ENCODE measurements around the gene ZDHHC14. TPM values are rescaled to one million over a fixed set of nuclear protein-coding genes. Genes with fewer than 3 reads are reported as not detected.

Gene ZDHHC14
- total RNA-seq, 1 experiment from 2014 or later: 1.7 TPM

GRCh38 chr6:157592980-157593379 lies 212.0 kb downstream of the ZDHHC14 start:
- H3K9ac ChIP-seq (ENCODE audit: extremely low read depth, insufficient read length, low read length): no peak overlapping the region
- no peaks in the 10 kb centered on the region for H3K79me2 ChIP-seq (ENCODE audit: insufficient read depth, low read length)
- H3K56ac ChIP-seq (ENCODE audit: insufficient read length, low read depth, low read length): no peak overlapping the region
- H2BK20ac ChIP-seq (ENCODE audit: low read depth, low read length, poor library complexity, severe bottlenecking): no peak overlapping the region
- H4K91ac ChIP-seq (ENCODE audit: insufficient read length, low read depth, low read length): no peak overlapping the region
- no peaks in the 10 kb centered on the region for H3K23me2 ChIP-seq (ENCODE audit: insufficient read length, low read depth, low read length, poor library complexity, severe bottlenecking)
- H2BK15ac ChIP-seq (ENCODE audit: low read depth, low read length): no peak overlapping the region
- no peak overlapping the region for H3K4ac ChIP-seq (ENCODE audit: low read depth, low read length)
- peaks cover 14% of the 10 kb centered on the region for H3K9me3 ChIP-seq (ENCODE audit: control insufficient read depth, low read depth, low read length)
- H3K4me1 Mint-ChIP-seq: peaks cover 4 to 10% of the 10 kb centered on the region in 2 experiments
- H2AFZ ChIP-seq (ENCODE audit: low read length): no peak overlapping the region
- no peak overlapping the region for H2BK120ac ChIP-seq (ENCODE audit: low read depth, low read length, poor library complexity, severe bottlenecking)
- H3K4me2 ChIP-seq (ENCODE audit: insufficient read depth, insufficient read length, low read length): no peak overlapping the region
- no peaks in the 10 kb centered on the region for H3K79me1 ChIP-seq (ENCODE audit: insufficient read depth, low read depth, low read length, poor library complexity, severe bottlenecking)
- no peak overlapping the region for H2BK5ac ChIP-seq (ENCODE audit: insufficient read length, low read length)
- H3K27me3 Mint-ChIP-seq (ENCODE audit: low read depth): peaks cover 4% of the 10 kb centered on the region; the same call in 1 of the 2 replicates
- no peak overlapping the region for H4K8ac ChIP-seq (replicated peaks; ENCODE audit: insufficient read length, low read depth, low read length)
- H4K5ac ChIP-seq (ENCODE audit: insufficient read length, low read depth, low read length): no peak overlapping the region
- H3K4me3 Mint-ChIP-seq: no peak overlapping the region
- peaks cover 2% of the 10 kb centered on the region; the same call in 1 of the 2 replicates for H3K4me1 ChIP-seq (ENCODE audit: insufficient read depth, low read length)
- H3T11ph ChIP-seq (ENCODE audit: low read length): no peak overlapping the region
- H3K23ac ChIP-seq (ENCODE audit: insufficient read length, low read depth, low read length): no peak overlapping the region
- no CpG with 5 or more reads among the region's 21 CpGs for WGBS (ENCODE audit: extremely low coverage, insufficient read length, low lambda C conversion rate)
- H4K20me1 ChIP-seq (ENCODE audit: control insufficient read depth, insufficient read depth, insufficient read length): no peaks in the 10 kb centered on the region
- TF ChIP-seq, protein P1, sequence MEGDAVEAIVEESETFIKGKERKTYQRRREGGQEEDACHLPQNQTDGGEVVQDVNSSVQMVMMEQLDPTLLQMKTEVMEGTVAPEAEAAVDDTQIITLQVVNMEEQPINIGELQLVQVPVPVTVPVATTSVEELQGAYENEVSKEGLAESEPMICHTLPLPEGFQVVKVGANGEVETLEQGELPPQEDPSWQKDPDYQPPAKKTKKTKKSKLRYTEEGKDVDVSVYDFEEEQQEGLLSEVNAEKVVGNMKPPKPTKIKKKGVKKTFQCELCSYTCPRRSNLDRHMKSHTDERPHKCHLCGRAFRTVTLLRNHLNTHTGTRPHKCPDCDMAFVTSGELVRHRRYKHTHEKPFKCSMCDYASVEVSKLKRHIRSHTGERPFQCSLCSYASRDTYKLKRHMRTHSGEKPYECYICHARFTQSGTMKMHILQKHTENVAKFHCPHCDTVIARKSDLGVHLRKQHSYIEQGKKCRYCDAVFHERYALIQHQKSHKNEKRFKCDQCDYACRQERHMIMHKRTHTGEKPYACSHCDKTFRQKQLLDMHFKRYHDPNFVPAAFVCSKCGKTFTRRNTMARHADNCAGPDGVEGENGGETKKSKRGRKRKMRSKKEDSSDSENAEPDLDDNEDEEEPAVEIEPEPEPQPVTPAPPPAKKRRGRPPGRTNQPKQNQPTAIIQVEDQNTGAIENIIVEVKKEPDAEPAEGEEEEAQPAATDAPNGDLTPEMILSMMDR (conservative IDR thresholded peaks at IDR 0.05): no peak
- no peak for DNase-seq
- no peak overlapping the region for H2AK5ac ChIP-seq (ENCODE audit: insufficient read length, low read length)
- no peak overlapping the region for H3K27ac ChIP-seq (ENCODE audit: insufficient read length, low read depth, low read length)
- H3K9me3 Mint-ChIP-seq: peaks cover 30 to 35% of the 10 kb centered on the region in 2 experiments
- peaks cover 27 to 34% (median 30%) of the 10 kb centered on the region in 3 experiments for H3K36me3 Mint-ChIP-seq (ENCODE audit: insufficient read depth in 1 of 3, low read depth in 3 of 3)
- no peak overlapping the region for H3K18ac ChIP-seq (ENCODE audit: insufficient read length, low read depth, low read length)
- H3K27ac Mint-ChIP-seq: no peak overlapping the region
- H3K27me3 ChIP-seq (ENCODE audit: insufficient read depth, low read length): no peaks in the 10 kb centered on the region
- no peak overlapping the region for H2BK12ac ChIP-seq (ENCODE audit: insufficient read length, low read depth, low read length)
- H3K14ac ChIP-seq (ENCODE audit: insufficient read depth, low read length): 0 out of 2 replicates have a peak overlapping the region, but pooled peaks have one; percentile 29

All from H9 (cell line).